GM19397 (cell line): ENCODE data around the gene HERC6.
"Not testable (repeated sequence)": the region's sequence is repeated elsewhere in the genome, so short reads cannot be mapped to it uniquely, and the experiment has no call there.

ENCODE experiments used
- ATAC-seq: cut with Tn5 transposase; IDR thresholded peaks from one replicate; pipeline ENCODE4 v1.9.1; 2021; ENCODE audit warnings: mild to moderate bottlenecking, moderate library complexity; ENCODE audit not compliant: unreplicated experiment

HERC6 gene

GRCh38 chr4:88378691-88379559 is at the start of gene HERC6:
Gene HERC6, plus strand, starts transcription at chr4:88378852. Its CDS starts 70 bp downstream, at chr4:88378922.
- peak; percentile 76 for ATAC-seq

- ATAC-seq, result no peak
Measured at GRCh38 chr4:88333741-88334405, 44.8 kb upstream of the HERC6 start.

GRCh38 chr4:88335092-88335665 is 43.5 kb upstream of the HERC6 start:
- no peak for ATAC-seq

- no peak for ATAC-seq
Measured at GRCh38 chr4:88341227-88342192, 37.1 kb upstream of the HERC6 start.

GRCh38 chr4:88346902-88347301 is 31.8 kb upstream of the HERC6 start:
- not testable (repeated sequence) for ATAC-seq

- not testable (repeated sequence) for ATAC-seq
Measured at GRCh38 chr4:88348761-88349160, 29.9 kb upstream of the HERC6 start.

GRCh38 chr4:88350786-88351185 is 27.9 kb upstream of the HERC6 start:
- ATAC-seq, result no peak

- no peak for ATAC-seq
Measured at GRCh38 chr4:88352062-88352740, 26.5 kb upstream of the HERC6 start.

- ATAC-seq, result no peak
Measured at GRCh38 chr4:88353324-88353723, 25.3 kb upstream of the HERC6 start.

GRCh38 chr4:88356771-88357170 is 21.9 kb upstream of the HERC6 start:
- no peak for ATAC-seq

- no peak for ATAC-seq
Measured at GRCh38 chr4:88357262-88357661, 21.4 kb upstream of the HERC6 start.

GRCh38 chr4:88359558-88359957 is 19.1 kb upstream of the HERC6 start:
- ATAC-seq, result no peak

- ATAC-seq, result no peak
Measured at GRCh38 chr4:88360256-88360655, 18.4 kb upstream of the HERC6 start.

- no peak for ATAC-seq
Measured at GRCh38 chr4:88360791-88361190, 17.9 kb upstream of the HERC6 start.

- ATAC-seq, result not testable (repeated sequence)
Measured at GRCh38 chr4:88361217-88361773, 17.4 kb upstream of the HERC6 start.

GRCh38 chr4:88366460-88366859 is 12.2 kb upstream of the HERC6 start:
- no peak for ATAC-seq

- no peak for ATAC-seq
Measured at GRCh38 chr4:88367826-88368225, 10.8 kb upstream of the HERC6 start.

GRCh38 chr4:88369180-88369812 is 9.4 kb upstream of the HERC6 start:
- not testable (repeated sequence) for ATAC-seq

- ATAC-seq, result no peak
Measured at GRCh38 chr4:88381123-88381522, 2.5 kb downstream of the HERC6 start.
